Effector memory CD8-positive, alpha-beta T cell (primary cell): ENCODE data around the gene GJB5.
"Not testable (repeated sequence)": the region's sequence is repeated elsewhere in the genome, so short reads cannot be mapped to it uniquely, and the experiment has no call there.

Experiments
- ATAC-seq: fragments of 150-1000 bp; cut with Tn5 transposase; replicated peaks from 2 replicates; pipeline ENCODE4 v1.10.0; 2021; ENCODE audit warnings: mild to moderate bottlenecking, moderate library complexity
- DNase-seq, 3 experiments: peaks; one replicate each; pipeline ENCODE4 v3.0.0; 2021
- H3K27ac Mint-ChIP-seq, 2 donors: one replicate each; pipeline ENCODE4 v1.8.0; 2022; ENCODE audit warnings: mild to moderate bottlenecking in 2 of 2, mixed read lengths in 2 of 2, moderate library complexity in 2 of 2
- H3K27me3 Mint-ChIP-seq, 2 donors: one replicate each; pipeline ENCODE4 v1.8.0; 2022; ENCODE audit warnings: mixed read lengths in 2 of 2
- H3K36me3 Mint-ChIP-seq: one replicate; pipeline ENCODE4 v1.8.0; 2022; ENCODE audit warnings: mild to moderate bottlenecking, moderate library complexity, mixed read lengths; ENCODE audit not compliant: insufficient read depth
- H3K4me1 Mint-ChIP-seq, 2 donors: one replicate each; pipeline ENCODE4 v1.8.0; 2022; ENCODE audit warnings: low read depth in 2 of 2, mixed read lengths in 2 of 2
- H3K4me3 Mint-ChIP-seq, 2 donors: one replicate each; pipeline ENCODE4 v1.8.0; 2022; ENCODE audit warnings: mild to moderate bottlenecking in 2 of 2, mixed read lengths in 2 of 2, moderate library complexity in 2 of 2
- H3K9me3 Mint-ChIP-seq, 2 donors: one replicate each; pipeline ENCODE4 v1.8.0; 2022; ENCODE audit warnings: mixed read lengths in 2 of 2

Gene GJB5

DNA sequence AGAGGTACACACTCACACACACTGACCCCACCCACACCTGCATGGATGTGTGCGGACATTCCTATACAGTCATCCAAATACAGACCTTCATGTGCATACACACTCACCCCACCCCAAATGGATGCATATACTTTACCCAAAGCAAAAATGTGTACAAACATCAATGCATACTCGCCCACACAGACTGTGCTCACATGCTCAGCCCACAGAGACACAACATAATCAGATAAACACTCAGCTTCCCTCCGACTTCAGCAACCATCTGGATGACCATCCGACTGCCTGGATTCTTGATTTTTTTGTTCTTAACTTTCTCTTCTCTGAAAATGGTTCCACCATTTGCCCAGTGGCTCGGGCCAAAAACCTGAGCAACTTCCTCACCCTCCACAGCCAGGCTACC, 24.4 kb upstream of the GJB5 start:
- Mint-ChIP-seq H3K36me3 (no peaks in the 10 kb centered on the region), H3K4me1 (no peaks in the 10 kb centered on the region), H3K9me3 (no peaks in the 10 kb centered on the region), H3K27me3 (peaks cover 49 to 57% of the 10 kb centered on the region in 2 donors), H3K27ac (no peak overlapping the region), H3K4me3 (no peak overlapping the region)
- ATAC-seq, result no peak
- DNase-seq, result no peak

DNA sequence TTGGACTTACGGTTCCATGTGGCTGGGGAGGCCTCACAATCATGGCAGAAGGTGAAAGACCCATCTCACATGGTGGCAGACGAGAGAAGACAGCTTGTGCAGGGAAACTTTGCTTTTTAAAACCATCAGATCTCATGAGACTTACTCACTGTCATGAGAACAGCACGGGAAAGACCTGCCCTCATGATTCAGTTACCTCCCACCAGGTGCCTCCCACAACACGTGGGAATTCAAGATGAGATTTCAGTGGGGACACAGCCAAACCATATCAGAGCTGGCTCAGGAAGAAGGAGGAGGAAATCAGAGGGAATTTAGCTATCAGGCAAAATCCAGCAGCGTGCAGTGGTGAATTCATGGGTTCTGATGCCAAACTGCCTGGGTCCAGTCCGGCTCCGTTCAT, 22.0 kb upstream of the GJB5 start:
- H3K4me1 Mint-ChIP-seq, ATAC-seq, H3K27ac Mint-ChIP-seq, H3K36me3 Mint-ChIP-seq, H3K9me3 Mint-ChIP-seq, DNase-seq, H3K4me3 Mint-ChIP-seq: not testable (repeated sequence)
- H3K27me3 Mint-ChIP-seq, result peaks cover 49 to 71% of the 10 kb centered on the region in 2 donors

DNA sequence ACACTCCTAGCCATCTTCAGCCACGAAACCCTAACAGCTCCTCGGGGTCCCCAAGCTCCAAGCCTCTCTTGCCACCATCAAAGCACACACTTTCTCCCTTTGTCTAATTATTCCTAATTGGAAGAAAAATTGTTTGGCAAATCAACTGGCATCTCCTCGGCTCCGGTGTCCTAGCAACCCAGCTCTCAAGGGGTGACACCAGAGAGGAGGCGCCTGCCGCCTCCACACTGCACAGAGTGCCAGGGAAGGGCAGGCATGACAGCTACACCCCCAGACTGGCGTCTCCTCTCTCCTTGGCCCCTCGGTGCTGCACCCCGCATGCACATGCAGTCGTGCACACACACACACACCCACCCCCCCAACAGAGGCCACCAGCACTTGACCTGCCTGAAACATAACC, 18.2 kb upstream of the GJB5 start:
- Mint-ChIP-seq H3K36me3 (no peaks in the 10 kb centered on the region), H3K27me3 (peaks cover 34 to 66% of the 10 kb centered on the region in 2 donors), H3K4me1 (no peaks in the 10 kb centered on the region), H3K4me3 (no peak overlapping the region), H3K9me3 (no peaks in the 10 kb centered on the region), H3K27ac (no peak overlapping the region)
- no peak for DNase-seq
- no peak for ATAC-seq

DNA sequence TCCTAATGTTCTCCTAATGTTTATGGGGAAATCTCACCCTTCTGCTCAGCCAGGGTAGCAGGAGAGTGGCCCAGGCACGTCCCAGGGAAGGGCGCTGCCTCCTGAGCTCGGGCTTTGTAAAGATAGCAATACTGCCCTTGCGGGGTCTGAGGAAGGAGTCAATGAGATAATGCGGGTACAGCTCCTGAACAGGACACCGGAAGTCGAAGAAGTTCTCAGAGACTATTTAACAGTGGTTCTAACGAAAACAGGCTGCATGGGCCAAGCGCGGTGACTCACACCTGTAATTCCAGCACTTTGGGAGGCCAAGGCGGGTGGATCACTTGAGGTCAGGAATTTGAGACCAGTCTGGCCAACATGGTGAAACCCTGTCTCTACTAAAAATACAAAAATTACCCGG, 17.6 kb upstream of the GJB5 start:
- not testable (repeated sequence) for ATAC-seq, H3K27ac Mint-ChIP-seq, H3K4me3 Mint-ChIP-seq, H3K36me3 Mint-ChIP-seq, H3K4me1 Mint-ChIP-seq, H3K9me3 Mint-ChIP-seq, DNase-seq
- H3K27me3 Mint-ChIP-seq, result peaks cover 34 to 69% of the 10 kb centered on the region in 2 donors

DNA sequence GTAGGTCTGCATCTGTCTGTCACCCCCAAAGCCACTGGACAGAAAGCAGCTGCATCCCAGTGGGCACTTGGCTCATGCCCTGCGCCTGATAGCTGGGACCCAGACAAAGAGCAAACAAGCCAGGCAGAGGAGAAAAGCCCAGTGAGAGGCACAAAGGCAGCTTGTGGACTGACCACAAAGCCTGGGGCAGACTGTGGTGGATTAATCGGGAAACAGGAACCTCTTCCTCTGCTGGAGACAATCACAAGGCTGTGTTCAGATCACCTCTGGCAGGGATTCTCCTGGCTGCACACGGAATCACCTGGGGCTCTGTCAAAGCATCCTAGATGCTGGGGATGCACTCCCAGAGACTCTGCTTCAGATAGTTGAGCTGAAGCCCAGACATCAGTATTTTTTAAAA, 15.2 kb upstream of the GJB5 start:
- Mint-ChIP-seq H3K9me3 (no peaks in the 10 kb centered on the region), H3K4me3 (no peak overlapping the region), H3K36me3 (no peaks in the 10 kb centered on the region), H3K27ac (no peak overlapping the region), H3K27me3 (peaks cover 22 to 63% of the 10 kb centered on the region in 2 donors), H3K4me1 (peaks cover 0 to 4% of the 10 kb centered on the region in 2 donors)
- no peak for ATAC-seq
- DNase-seq, result no peak

DNA sequence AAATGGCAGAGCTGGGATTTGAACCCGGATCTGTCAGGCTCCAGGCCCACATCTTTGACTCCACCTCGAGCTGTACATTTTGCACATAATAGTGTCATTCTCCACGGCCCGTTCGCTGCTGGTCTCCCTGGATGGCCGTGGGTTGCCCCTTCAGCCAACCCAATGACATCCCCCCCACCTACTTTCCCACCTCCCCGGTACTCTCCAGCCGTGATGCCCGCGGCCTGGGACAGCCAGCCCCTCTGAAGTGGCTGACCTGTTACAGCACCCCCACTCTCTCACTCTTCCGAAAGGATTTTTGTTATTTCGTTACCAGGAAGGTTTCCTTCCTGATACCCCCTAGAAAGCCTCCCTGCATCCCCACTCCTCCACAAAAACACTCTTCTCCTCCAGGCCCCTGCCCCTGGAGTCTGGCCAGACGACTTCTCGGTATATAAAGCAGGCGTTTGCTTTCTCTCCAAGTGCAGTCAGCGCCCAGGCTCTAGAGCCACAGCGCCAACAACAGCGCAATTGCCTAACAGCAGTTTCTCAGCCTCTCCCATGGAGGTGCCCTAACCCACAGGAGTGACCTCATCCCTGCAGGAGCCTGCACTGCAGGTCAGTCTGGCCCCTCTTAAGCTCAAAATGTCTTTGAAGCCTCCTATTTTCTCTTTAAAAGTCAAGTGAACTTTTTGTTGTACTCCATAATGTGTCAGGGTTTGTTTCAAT, 14.5 kb upstream of the GJB5 start:
- no peaks in the 10 kb centered on the region for H3K9me3 Mint-ChIP-seq
- peaks cover 22 to 64% of the 10 kb centered on the region in 2 donors for H3K27me3 Mint-ChIP-seq
- ATAC-seq (no peak), DNase-seq (no peak)
- no peak overlapping the region for H3K4me3 Mint-ChIP-seq
- H3K36me3 Mint-ChIP-seq, result no peaks in the 10 kb centered on the region
- no peak overlapping the region for H3K27ac Mint-ChIP-seq
- H3K4me1 Mint-ChIP-seq, result peaks cover 0 to 4% of the 10 kb centered on the region in 2 donors

DNA sequence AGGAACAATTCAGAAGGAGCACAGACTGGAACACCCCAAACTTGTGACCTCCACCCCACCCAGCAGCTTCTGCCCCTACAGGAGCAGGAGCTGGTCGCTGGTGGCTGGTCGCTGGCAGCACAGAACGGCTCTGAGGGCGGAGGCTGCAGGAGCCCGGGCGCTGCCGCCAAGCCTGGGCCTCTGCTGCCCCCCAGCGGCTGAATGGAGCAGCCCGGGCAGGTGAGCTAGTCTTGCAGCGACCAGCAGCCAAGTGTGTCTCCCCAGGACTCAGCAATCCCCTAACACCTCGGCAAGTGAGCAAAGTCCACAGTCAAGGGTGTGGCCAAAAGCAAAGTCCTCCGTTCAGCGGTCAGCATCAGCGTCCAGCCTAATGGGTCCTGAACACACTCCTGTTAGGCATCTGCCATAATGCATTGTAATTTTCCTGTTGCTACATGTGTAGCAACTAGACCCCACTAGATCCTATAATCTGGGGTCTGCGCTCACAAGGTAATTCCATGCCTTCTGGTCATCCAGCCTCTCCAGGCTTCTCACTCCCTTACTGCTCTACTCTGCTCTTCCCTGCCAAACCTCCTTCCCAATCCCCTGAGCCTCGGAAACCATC, 12.1 kb upstream of the GJB5 start:
- Mint-ChIP-seq H3K27me3 (peaks cover 13 to 60% of the 10 kb centered on the region in 2 donors), H3K9me3 (no peaks in the 10 kb centered on the region), H3K27ac (no peak overlapping the region), H3K4me1 (peaks cover 0 to 4% of the 10 kb centered on the region in 2 donors), H3K4me3 (no peak overlapping the region), H3K36me3 (no peaks in the 10 kb centered on the region)
- ATAC-seq (peak; percentile 83), DNase-seq (peak; percentile 64 to 76 (median 69))

DNA sequence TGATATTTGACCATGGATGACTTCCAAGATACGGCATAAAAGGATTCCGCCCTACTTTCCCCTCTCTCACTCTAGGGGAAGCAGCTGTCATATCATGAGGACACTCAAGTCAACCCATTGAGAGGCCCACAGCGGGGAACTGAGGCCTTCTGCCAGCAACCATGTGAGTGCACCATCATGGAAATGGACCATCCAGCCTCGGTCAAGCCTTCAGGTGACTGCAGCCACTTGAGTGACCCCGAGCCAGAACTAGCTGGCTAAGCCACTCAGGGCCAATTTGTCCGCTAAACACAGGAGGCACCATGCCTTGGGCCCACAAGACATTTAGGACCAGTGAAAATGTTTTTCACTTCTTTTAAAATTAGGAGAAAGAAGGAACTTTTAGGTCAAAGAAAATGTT, 11.1 kb upstream of the GJB5 start:
- peaks cover 0 to 4% of the 10 kb centered on the region in 2 donors for H3K4me1 Mint-ChIP-seq
- H3K4me3 Mint-ChIP-seq, result no peak overlapping the region
- H3K27ac Mint-ChIP-seq, result no peak overlapping the region
- no peaks in the 10 kb centered on the region for H3K9me3 Mint-ChIP-seq
- DNase-seq (no peak), ATAC-seq (no peak)
- H3K36me3 Mint-ChIP-seq, result no peaks in the 10 kb centered on the region
- peaks cover 23 to 67% of the 10 kb centered on the region in 2 donors for H3K27me3 Mint-ChIP-seq

DNA sequence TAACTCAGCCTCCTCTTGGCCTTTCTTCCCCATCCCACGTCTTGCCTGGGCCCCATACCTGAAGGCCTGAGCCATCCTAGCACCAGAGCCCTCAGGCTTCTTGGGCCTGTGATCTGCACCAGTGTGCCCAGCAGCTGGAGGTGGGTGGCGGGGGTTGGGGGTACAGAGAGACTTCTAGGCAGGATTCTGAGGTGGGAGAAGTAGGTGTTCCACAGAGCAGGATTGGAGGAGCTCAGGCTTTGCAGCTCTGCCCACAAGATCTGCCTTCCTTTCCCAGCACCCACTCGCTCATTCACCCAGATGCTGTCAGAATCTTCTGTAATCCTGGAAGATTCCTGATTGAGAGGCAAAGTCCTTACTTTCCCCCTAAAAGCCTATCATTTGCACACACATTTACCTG, 10.0 kb upstream of the GJB5 start:
- ATAC-seq, result no peak
- no peak for DNase-seq
- H3K4me1 Mint-ChIP-seq, result peaks cover 0 to 4% of the 10 kb centered on the region in 2 donors
- H3K27me3 Mint-ChIP-seq, result peaks cover 26 to 65% of the 10 kb centered on the region in 2 donors
- H3K4me3 Mint-ChIP-seq, result no peak overlapping the region
- H3K9me3 Mint-ChIP-seq, result no peaks in the 10 kb centered on the region
- peaks cover 4% of the 10 kb centered on the region for H3K36me3 Mint-ChIP-seq
- H3K27ac Mint-ChIP-seq, result no peak overlapping the region

DNA sequence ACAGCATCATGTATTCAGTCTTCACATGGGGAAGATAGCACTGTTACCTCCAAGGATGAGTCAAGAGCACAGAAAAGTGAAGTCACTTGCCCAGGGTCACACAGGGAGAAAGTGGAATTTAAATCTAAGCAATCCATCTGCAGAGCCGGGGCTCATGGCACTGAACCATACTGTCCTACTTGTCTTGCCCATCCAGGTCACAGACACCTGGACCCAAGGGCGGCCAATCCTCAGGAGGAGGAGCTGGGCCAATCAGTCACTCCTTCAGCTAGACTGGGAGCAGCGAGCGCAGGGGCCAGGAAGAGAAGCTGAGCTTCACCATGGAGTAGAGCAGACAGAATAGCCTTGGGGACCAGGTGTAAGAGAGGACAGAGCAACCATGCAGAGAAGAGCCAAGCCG, 9.2 kb upstream of the GJB5 start:
- Mint-ChIP-seq H3K4me3 (no peak overlapping the region), H3K27ac (no peak overlapping the region), H3K36me3 (peaks cover 4% of the 10 kb centered on the region), H3K4me1 (peaks cover 0 to 4% of the 10 kb centered on the region in 2 donors), H3K27me3 (peaks cover 20 to 57% of the 10 kb centered on the region in 2 donors), H3K9me3 (no peaks in the 10 kb centered on the region)
- ATAC-seq (no peak), DNase-seq (no peak)

DNA sequence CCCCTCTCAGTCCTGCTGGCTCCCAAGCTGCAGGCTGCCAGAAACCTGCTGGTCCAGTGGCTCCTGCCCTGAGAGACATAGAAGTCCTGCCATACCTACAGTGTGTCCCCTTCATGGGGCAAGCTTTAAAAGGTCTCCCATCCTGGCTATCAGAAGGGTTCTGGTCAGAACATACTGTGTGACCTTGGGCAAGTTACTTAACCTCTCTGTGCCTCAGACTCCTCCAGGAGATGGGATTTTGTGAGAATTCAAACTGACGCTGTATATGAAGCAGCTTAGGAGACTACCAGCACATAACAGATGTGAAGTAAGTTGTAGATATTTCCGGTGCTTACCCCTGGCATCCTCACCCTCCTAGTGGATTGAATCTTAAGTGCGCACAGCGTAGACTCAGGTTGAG, 8.7 kb upstream of the GJB5 start:
- DNase-seq, result no peak
- Mint-ChIP-seq H3K9me3 (no peaks in the 10 kb centered on the region), H3K4me3 (no peak overlapping the region), H3K27ac (no peak overlapping the region), H3K27me3 (peaks cover 20 to 54% of the 10 kb centered on the region in 2 donors), H3K36me3 (peaks cover 4% of the 10 kb centered on the region), H3K4me1 (peaks cover 0 to 4% of the 10 kb centered on the region in 2 donors)
- ATAC-seq, result no peak

DNA sequence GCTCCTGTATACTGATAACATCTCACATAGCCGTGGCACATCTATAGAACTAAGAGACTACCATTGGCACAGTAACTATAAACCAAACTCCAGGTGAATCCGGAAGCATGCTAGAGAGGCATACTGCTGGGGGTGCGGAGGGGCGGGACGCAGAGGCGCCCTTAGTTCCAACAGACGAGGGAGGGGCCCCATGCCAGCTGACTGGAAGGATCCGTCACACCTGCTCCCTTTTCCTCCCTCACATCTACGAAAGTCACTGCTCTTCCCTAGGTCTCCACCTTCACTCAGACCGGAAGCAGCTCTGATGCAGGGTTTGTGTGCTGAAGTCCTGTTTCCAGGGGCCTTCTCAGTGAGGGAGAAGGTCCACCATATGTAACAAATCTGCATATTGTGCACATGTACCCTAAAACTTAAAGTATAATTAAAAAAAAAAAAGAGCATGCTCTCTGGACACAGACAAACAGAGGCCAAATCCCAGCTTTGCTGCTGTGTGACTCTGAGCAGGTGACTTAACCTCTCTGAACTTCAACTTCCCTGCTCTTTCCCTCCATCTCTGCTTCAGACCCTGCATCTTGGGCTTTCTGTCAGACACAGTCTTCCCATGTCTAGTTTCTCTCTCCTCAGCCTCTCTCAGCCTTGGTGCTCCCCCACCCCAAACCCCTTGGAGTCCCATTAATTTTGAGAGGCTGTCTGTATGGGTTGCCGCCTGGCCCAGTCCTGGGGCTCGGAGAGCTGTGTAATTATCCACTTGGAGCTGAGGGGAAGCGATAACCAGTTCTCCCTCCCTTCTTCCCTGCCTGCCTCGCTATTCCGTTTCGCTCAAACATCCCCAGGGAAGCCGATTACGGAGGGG, 7.8 kb upstream of the GJB5 start:
- DNase-seq, result no peak
- H3K27me3 Mint-ChIP-seq, result peaks cover 20 to 53% of the 10 kb centered on the region in 2 donors
- H3K4me1 Mint-ChIP-seq, result peaks cover 0 to 4% of the 10 kb centered on the region in 2 donors
- H3K4me3 Mint-ChIP-seq, result no peak overlapping the region
- no peaks in the 10 kb centered on the region for H3K9me3 Mint-ChIP-seq
- H3K36me3 Mint-ChIP-seq, result peaks cover 4% of the 10 kb centered on the region
- no peak for ATAC-seq
- H3K27ac Mint-ChIP-seq, result no peak overlapping the region

DNA sequence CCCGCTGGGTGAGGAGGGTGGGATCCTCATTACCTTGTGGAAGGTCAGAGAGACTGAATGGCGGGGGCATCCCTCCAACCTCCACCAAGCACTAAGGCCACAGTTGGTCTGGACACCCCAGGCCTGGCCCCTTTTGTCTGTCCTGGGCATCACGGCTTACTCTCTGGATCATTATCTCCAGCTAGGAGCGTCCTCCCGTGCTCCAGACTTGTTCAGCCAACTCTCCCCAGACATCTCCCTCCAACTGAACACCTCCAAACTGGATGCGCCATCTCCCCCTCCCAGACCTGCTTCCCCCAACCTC, 7.3 kb upstream of the GJB5 start:
- H3K36me3 Mint-ChIP-seq, result peaks cover 4% of the 10 kb centered on the region
- H3K4me3 Mint-ChIP-seq, result no peak overlapping the region
- ATAC-seq (no peak), DNase-seq (no peak)
- H3K9me3 Mint-ChIP-seq, result no peaks in the 10 kb centered on the region
- peaks cover 20 to 52% of the 10 kb centered on the region in 2 donors for H3K27me3 Mint-ChIP-seq
- peaks cover 0 to 2% of the 10 kb centered on the region in 2 donors for H3K4me1 Mint-ChIP-seq
- H3K27ac Mint-ChIP-seq, result no peak overlapping the region

DNA sequence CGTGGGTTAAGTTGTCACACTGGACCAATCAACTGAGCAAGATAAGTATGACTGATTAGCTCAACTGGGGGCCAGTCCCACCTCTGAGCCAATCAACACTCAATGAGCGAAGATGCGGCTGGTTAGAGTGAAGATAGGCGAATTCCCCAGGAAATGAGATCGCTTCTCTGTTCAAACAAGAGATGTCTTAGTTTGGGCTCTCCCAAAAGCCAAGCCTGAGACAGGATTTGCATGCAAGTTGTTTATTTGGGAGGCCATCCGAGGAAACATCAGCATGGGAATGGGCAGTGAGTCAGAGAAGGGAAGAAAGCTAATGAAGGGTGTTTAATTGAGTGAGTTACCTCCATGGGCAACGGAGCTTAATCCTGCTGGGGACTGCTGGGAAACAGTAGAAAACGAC, 4.9 kb upstream of the GJB5 start:
- no peak overlapping the region for H3K27ac Mint-ChIP-seq
- no peak overlapping the region for H3K4me3 Mint-ChIP-seq
- peaks cover 4% of the 10 kb centered on the region for H3K36me3 Mint-ChIP-seq
- no peaks in the 10 kb centered on the region for H3K9me3 Mint-ChIP-seq
- no peak for DNase-seq
- ATAC-seq, result no peak
- no peaks in the 10 kb centered on the region for H3K4me1 Mint-ChIP-seq
- peaks cover 20 to 47% of the 10 kb centered on the region in 2 donors for H3K27me3 Mint-ChIP-seq
